Astrocyte of the spinal cord (primary cell): ENCODE results near the gene COL5A1.

Experiments used
- DNase-seq: peaks from one replicate; pipeline ENCODE4 v3.0.0; 2011; ENCODE audit warnings: low read depth, low spot score
- H3K4me3 ChIP-seq: 2 replicates; pipeline ENCODE4 v1.5.1; 2011; ENCODE audit warnings: low read depth, mild to moderate bottlenecking, low read length, moderate library complexity
- CTCF ChIP-seq: IDR thresholded peaks from 2 replicates; pipeline ENCODE4 v1.5.1; 2012; ENCODE audit warnings: low read depth, mild to moderate bottlenecking, low read length, inconsistent platforms
- in situ Hi-C: cut with HindIII; loops from 2 replicates; pipeline ENCODE4 v1.10.0; 2017; ENCODE audit warnings: low sequenced_read_pairs

Gene COL5A1

GRCh38 chr9:134644725-134645606, 3.4 kb downstream of the COL5A1 start:
- in situ Hi-C loops: no loop called here
- DNase-seq: peak; percentile 96
- peak overlapping the region; percentile 51 for H3K4me3 ChIP-seq
- TF ChIP-seq CTCF: no peak

GRCh38 chr9:134645607-134646365, 4.2 kb downstream of the COL5A1 start:
- TF ChIP-seq CTCF: no peak
- peak overlapping the region; percentile 51 for H3K4me3 ChIP-seq
- no peak for DNase-seq
- in situ Hi-C loops: no loop called here

GRCh38 chr9:134647359-134648080, 5.9 kb downstream of the COL5A1 start:
- in situ Hi-C loops: no loop called here
- DNase-seq: no peak
- no peak for TF ChIP-seq CTCF
- no peak overlapping the region for H3K4me3 ChIP-seq

GRCh38 chr9:134648701-134649530, 7.3 kb downstream of the COL5A1 start:
- TF ChIP-seq CTCF: peak; percentile 2
- no peak overlapping the region for H3K4me3 ChIP-seq
- in situ Hi-C loops: no loop called here
- DNase-seq: peak; percentile 59

GRCh38 chr9:134650431-134651190, 9.0 kb downstream of the COL5A1 start:
- no peak overlapping the region for H3K4me3 ChIP-seq
- no peak for TF ChIP-seq CTCF
- DNase-seq: no peak
- in situ Hi-C loops: no loop called here
